Heart right ventricle (tissue), 16 donors: ENCODE results near the gene PRF1. TPM values are rescaled to one million over a fixed set of nuclear protein-coding genes. Genes with fewer than 3 reads are reported as not detected.

Experiments used
- ATAC-seq, 8 donors: fragments of 200-7000 bp; cut with Tn5 transposase; one replicate each; pipeline ENCODE4 v1.9.1; 2020; ENCODE audit warnings: mild to moderate bottlenecking in 8 of 8, moderate library complexity in 8 of 8, moderate number of reproducible peaks in 1 of 8
- DNase-seq, 2 donors: peaks; one replicate each; pipeline ENCODE4 v3.0.0-alpha.2; 2020
- H3K27ac ChIP-seq, 10 donors: fragments of 200-600 bp; sonication (generic) in 2 of 10; one replicate each; pipeline versions ENCODE4 v1.5.0 to v1.8.0; 2020 to 2022; ENCODE audit warnings: mild to moderate bottlenecking in 3 of 10
- H3K27me3 ChIP-seq, 7 donors: fragments of 200-600 bp; one replicate each; pipeline ENCODE4 v1.8.0; 2021 to 2022; ENCODE audit warnings: mild to moderate bottlenecking in 2 of 7
- H3K36me3 ChIP-seq, 9 donors: fragments of 200-600 bp; sonication (generic) in 1 of 9; one replicate each; pipeline versions ENCODE4 v1.5.0 to v1.8.0; 2020 to 2022; ENCODE audit warnings: mild to moderate bottlenecking in 2 of 9
- H3K4me1 ChIP-seq, 9 donors: fragments of 200-600 bp; sonication (generic) in 1 of 9; one replicate each; pipeline versions ENCODE4 v1.5.0 to v1.8.0; 2020 to 2022; ENCODE audit warnings: mild to moderate bottlenecking in 4 of 9
- H3K4me3 ChIP-seq, 10 donors: fragments of 200-600 bp; sonication (generic) in 2 of 10; one replicate each; pipeline versions ENCODE4 v1.5.0 to v1.8.0; 2020 to 2022; ENCODE audit warnings: mild to moderate bottlenecking in 7 of 10, moderate library complexity in 2 of 10
- H3K9me3 ChIP-seq, 11 donors: fragments of 200-600 bp in 10 of 11; sonication (generic) in 2 of 11; one replicate each; pipeline versions ENCODE4 v1.5.0 to v1.8.0; 2013 to 2022; ENCODE audit warnings: mild to moderate bottlenecking in 2 of 11, control low read depth in 1 of 11, moderate library complexity in 1 of 11
- WGBS, 2 donors: extraction: QIAGEN DNeasy Blood & Tissue Kit; methylation state at CpG; one replicate each; pipeline ENCODE4 v1.1.7; 2013; ENCODE audit warnings: inconsistent platforms in 1 of 2; 5-methylcytosine and 5-hydroxymethylcytosine counted together
- intact Hi-C, 10 donors: fragments of 100-400 bp; cut with DNase I; formaldehyde crosslinking; loops; one replicate each; pipeline versions ENCODE4 v1.11.1 to v1.14.2; 2022
- polyA plus RNA-seq, 2 donors: library from polyadenylated mRNA; stranded (reverse); fragments of 200-250 nt; gene quantifications; one replicate each; pipeline ENCODE4 v1.2.3, GENCODE V29; 2013
- total RNA-seq, 10 donors: library from RNA; stranded (reverse); fragmentation: NEBNext Ultra II Directional in 3 of 10; extraction: Animal tissue kit (Norgen Biotek cat#: 25700) in 3 of 10; gene quantifications; one replicate each; pipeline versions ENCODE4 v1.2.1 to v1.2.4, GENCODE V29; 2021 to 2023
- TF ChIP-seq, protein P1 (sequence below), 9 donors: fragments of 200-600 bp; sonication (generic) in 2 of 9; IDR thresholded peaks; one replicate each; pipeline versions ENCODE4 v1.5.0 to v1.8.0; 2021 to 2022; ENCODE audit warnings: antibody characterized with exemption in 9 of 9, mild to moderate bottlenecking in 5 of 9, moderate library complexity in 1 of 9
- donor health status: Arrhythmogenic right ventricular cardiomyopathy.
- donor health status: ischemic (EF 13 %, LVEDD 7.1; RV severe dilation, severe dysfunction).
- donor health status: healthy with polysubstance abuse.
- donor health status: DM: no; HTN: yes; CAD: no.
- donor health status: DM: no; HTN: no; CAD: no.
- donor health status: ischemic (EF 25% LVEDD 6.9; RV normal size, moderate dysfunction).
- donor health status: ischemic (EF 25% LVEDD 5.7; RV mildly dilated, moderate dysfunction).
- donor health status: healthy.
- donor health status: DM: yes; HTN: yes; CAD: no.
- donor health status: Ischemic cardiomyopathy.
- donor health status: ischemic (EF 35%, LVEDD 5.7; RV mildly dilated, moderate dysfunction).
- donor health status: nonischemic (EF 11% LVEDD 7.7; RV severe dilation, severe dysfunction).
- donor health status: DM: yes; HTN: yes; CAD: no.
- donor health status: PGD.
- donor health status: ischemic (EF 29% LVEDD 5.4; RV normal size, mild dysfunction).
- donor health status: nonischemic (EF 23%, LVEDD 6.1; RV moderate dilation, normal function).

Gene PRF1
- total and polyA plus RNA-seq, 12 donors, result 0.33 to 13.8 (median 1.2) TPM

DNA sequence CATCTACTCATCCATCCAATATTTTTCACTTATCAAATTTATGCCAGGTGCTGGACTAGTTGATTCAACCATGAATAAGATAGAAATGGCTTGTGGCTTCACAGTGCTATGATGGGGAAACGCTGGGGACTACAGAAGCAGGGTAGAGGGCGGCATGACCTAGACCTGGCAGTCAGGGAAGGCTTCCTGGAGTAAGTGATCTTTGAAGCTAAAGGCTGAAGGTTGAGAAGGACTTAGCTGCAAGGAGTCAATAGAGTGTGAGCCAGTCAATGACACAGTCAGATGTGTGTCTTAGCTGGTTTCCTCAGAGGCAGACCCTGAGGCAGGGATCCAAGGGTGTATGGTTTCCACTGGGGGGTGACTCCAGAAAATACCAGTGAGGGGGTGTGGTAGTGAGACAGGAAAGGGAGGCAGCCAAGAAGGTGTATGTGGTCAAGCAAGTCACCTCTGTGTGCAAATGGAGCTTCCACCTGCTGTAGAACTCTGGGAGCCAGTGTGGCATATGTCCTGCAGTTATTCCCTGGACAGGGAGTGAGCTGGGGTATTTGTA is 10.3 kb downstream of the PRF1 start:
- Histone ChIP-seq H3K27ac (no peak overlapping the region), H3K4me3 (no peak overlapping the region), H3K27me3 (no peaks in the 10 kb centered on the region), H3K9me3 (no peaks in the 10 kb centered on the region), H3K4me1 (peaks cover 2 to 51% (median 39%) of the 10 kb centered on the region in 9 donors), H3K36me3 (no peaks in the 10 kb centered on the region)
- ATAC-seq, result no peak
- TF ChIP-seq, protein P1, sequence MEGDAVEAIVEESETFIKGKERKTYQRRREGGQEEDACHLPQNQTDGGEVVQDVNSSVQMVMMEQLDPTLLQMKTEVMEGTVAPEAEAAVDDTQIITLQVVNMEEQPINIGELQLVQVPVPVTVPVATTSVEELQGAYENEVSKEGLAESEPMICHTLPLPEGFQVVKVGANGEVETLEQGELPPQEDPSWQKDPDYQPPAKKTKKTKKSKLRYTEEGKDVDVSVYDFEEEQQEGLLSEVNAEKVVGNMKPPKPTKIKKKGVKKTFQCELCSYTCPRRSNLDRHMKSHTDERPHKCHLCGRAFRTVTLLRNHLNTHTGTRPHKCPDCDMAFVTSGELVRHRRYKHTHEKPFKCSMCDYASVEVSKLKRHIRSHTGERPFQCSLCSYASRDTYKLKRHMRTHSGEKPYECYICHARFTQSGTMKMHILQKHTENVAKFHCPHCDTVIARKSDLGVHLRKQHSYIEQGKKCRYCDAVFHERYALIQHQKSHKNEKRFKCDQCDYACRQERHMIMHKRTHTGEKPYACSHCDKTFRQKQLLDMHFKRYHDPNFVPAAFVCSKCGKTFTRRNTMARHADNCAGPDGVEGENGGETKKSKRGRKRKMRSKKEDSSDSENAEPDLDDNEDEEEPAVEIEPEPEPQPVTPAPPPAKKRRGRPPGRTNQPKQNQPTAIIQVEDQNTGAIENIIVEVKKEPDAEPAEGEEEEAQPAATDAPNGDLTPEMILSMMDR (IDR thresholded peaks at IDR 0.05), result no peak
- no peak for DNase-seq
- intact Hi-C loops, result no loop called here
- WGBS, 2 donors, result 92 to 96% methylated on average over 2 of the region's 2 CpGs

DNA sequence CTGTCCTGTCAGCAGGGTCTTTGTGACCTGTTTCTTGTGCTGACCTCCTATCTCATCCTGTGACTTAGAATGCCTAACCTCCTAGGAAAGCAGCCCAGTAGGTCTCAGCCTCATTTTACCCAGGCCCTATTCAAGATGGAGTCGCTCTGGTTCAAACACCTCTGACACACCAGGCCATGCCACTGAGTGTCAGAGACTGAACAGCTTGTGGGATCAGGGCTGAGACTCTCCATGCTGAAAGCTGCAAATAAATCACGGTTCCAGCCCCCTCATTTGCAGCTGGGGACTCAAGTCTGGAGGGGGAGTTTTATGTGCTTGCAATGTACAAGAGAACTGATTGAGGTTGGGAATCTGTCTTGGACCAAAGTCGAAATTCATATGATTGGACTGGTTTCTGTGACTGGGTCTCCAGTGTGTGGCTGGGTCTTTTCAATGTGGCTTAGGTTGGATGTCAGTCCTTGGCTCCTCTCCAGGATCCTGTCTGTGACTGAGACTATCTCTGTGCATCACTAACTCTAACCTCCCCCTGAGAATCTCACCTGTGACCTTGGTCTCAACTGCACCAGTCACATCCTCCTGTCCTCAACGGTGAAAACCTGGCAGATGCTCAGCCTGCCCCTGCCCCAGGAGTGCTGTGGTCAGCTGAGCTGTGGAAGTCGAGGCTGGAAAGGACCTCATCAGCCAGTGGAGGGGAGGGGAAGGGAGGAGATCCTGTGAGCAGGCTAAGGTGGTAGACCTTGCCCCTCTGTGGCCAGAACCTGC is 11.7 kb downstream of the PRF1 start:
- intact Hi-C loops, result no loop called here
- no peak for ATAC-seq
- 66 to 79% methylated on average over 5 of the region's 5 CpGs for WGBS, 2 donors

DNA sequence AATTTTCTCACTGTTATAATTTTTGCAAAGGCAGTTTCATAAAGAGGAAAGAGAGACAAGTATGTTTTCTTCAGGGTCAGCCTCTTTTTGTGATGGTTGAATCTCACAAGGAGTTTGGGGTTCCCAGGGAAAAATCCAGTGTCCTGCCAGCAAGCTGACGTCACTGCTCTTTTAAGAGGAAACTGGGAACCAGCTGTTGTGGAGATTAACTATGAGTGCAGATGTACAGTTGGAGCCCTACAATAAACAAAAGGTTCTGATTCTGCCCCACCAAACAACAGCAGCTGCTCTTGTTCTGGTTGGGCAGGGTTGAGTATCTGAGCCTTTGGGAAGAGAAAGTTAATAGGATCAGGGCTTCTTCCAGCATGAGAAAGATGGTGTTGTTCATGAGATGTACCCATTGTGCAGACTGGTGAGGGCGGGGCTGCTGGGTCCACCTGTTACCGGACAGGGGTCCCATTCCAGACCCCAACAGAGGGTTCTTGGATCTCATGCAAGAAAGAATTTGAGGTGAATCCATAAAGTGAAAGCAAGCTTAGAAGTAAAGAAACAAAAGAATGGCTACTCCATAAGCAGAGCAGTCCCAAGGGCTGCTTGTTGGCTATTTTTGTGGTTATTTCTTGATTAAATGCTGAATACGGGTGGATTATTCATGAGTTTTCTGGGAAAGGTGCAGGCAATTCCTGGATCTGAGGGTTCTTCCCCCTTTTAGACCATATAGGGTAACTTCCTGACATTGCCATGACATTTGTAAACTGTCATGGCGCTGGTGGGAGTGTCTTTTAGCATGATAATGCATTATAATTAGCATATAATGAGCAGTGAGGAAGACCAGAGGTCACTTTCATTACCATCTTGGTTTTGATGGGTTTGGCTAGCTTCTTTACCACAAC is 12.5 kb downstream of the PRF1 start:
- H3K27ac ChIP-seq, result peak overlapping the region; percentile 33 to 89 (median 76)
- ATAC-seq (peak; percentile 47 to 87 (median 80)), DNase-seq (peak in 1 of 2 donors; percentile 80)
- WGBS, 2 donors, result 63 to 73% methylated on average over 5 of the region's 5 CpGs
- H3K4me1 ChIP-seq, result peaks cover 2 to 48% (median 41%) of the 10 kb centered on the region in 9 donors
- no peaks in the 10 kb centered on the region for H3K36me3 ChIP-seq
- no peak overlapping the region for H3K4me3 ChIP-seq
- TF ChIP-seq, protein P1 (IDR thresholded peaks at IDR 0.05), result no peak
- H3K27me3 ChIP-seq, result no peaks in the 10 kb centered on the region
- H3K9me3 ChIP-seq, result no peaks in the 10 kb centered on the region
- intact Hi-C loops, result no loop called here

More for the DNA sequence above, 11.7 kb downstream of the PRF1 start:
- no peak for DNase-seq
- Histone ChIP-seq H3K27ac (peak overlapping the region in 8 of 10 donors; percentile 52 to 89 (median 73)), H3K4me1 (peaks cover 2 to 44% (median 33%) of the 10 kb centered on the region in 9 donors), H3K36me3 (no peaks in the 10 kb centered on the region), H3K4me3 (no peak overlapping the region), H3K9me3 (no peaks in the 10 kb centered on the region), H3K27me3 (no peaks in the 10 kb centered on the region)
- TF ChIP-seq, protein P1 (IDR thresholded peaks at IDR 0.05), result no peak
